ENCODE data around the gene PEX19.
"Not testable (repeated sequence)": the region's sequence is repeated elsewhere in the genome, so short reads cannot be mapped to it uniquely, and the experiment has no call there.

The PEX19 gene

GRCh38 chr1:160307118-160307791 is 22.3 kb upstream of the PEX19 start:
- H3K4me3 ChIP-seq (replicated peaks; ENCODE audit: low read depth, low read length): no peak overlapping the region
- no peak for DNase-seq (ENCODE audit: extremely low read depth, insufficient read length)
- no peak for TF ChIP-seq CTCF (IDR thresholded peaks at IDR 0.05; ENCODE audit: insufficient read depth, low read length, poor library complexity, severe bottlenecking)
- no peaks in the 10 kb centered on the region for H3K27me3 ChIP-seq (replicated peaks; ENCODE audit: control insufficient read depth, insufficient read depth, low read length)
- peaks cover 23% of the 10 kb centered on the region for H3K36me3 ChIP-seq (ENCODE audit: control insufficient read depth, insufficient read depth, low read length)

GRCh38 chr1:160300173-160300572 is 15.2 kb upstream of the PEX19 start:
- Histone ChIP-seq H3K36me3 (ENCODE audit: control insufficient read depth, insufficient read depth, low read length) (peaks cover 26% of the 10 kb centered on the region), H3K4me3 (replicated peaks; ENCODE audit: low read depth, low read length) (no peak overlapping the region), H3K27me3 (replicated peaks; ENCODE audit: control insufficient read depth, insufficient read depth, low read length) (no peaks in the 10 kb centered on the region)
- no peak for TF ChIP-seq CTCF (IDR thresholded peaks at IDR 0.05; ENCODE audit: insufficient read depth, low read length, poor library complexity, severe bottlenecking)
- no peak for DNase-seq (ENCODE audit: extremely low read depth, insufficient read length)

- TF ChIP-seq CTCF (IDR thresholded peaks at IDR 0.05; ENCODE audit: insufficient read depth, low read length, poor library complexity, severe bottlenecking): no peak
- no peak overlapping the region for H3K4me3 ChIP-seq (replicated peaks; ENCODE audit: low read depth, low read length)
- no peak for DNase-seq (ENCODE audit: extremely low read depth, insufficient read length)
- H3K27me3 ChIP-seq (replicated peaks; ENCODE audit: control insufficient read depth, insufficient read depth, low read length): no peaks in the 10 kb centered on the region
- peaks cover 54% of the 10 kb centered on the region for H3K36me3 ChIP-seq (ENCODE audit: control insufficient read depth, insufficient read depth, low read length)
Measured at GRCh38 chr1:160296036-160296435, 11.1 kb upstream of the PEX19 start.

GRCh38 chr1:160293020-160293968 is 8.4 kb upstream of the PEX19 start:
- H3K4me3 ChIP-seq (replicated peaks; ENCODE audit: low read depth, low read length): no peak overlapping the region
- H3K27me3 ChIP-seq (replicated peaks; ENCODE audit: control insufficient read depth, insufficient read depth, low read length): no peaks in the 10 kb centered on the region
- no peak for TF ChIP-seq CTCF (IDR thresholded peaks at IDR 0.05; ENCODE audit: insufficient read depth, low read length, poor library complexity, severe bottlenecking)
- H3K36me3 ChIP-seq (ENCODE audit: control insufficient read depth, insufficient read depth, low read length): peaks cover 60% of the 10 kb centered on the region
- no peak for DNase-seq (ENCODE audit: extremely low read depth, insufficient read length)

GRCh38 chr1:160291248-160292220 is 6.6 kb upstream of the PEX19 start:
- Histone ChIP-seq H3K27me3 (replicated peaks; ENCODE audit: control insufficient read depth, insufficient read depth, low read length) (no peaks in the 10 kb centered on the region), H3K4me3 (replicated peaks; ENCODE audit: low read depth, low read length) (no peak overlapping the region), H3K36me3 (ENCODE audit: control insufficient read depth, insufficient read depth, low read length) (peaks cover 52% of the 10 kb centered on the region)
- peak; percentile 30 for DNase-seq (ENCODE audit: extremely low read depth, insufficient read length)
- TF ChIP-seq CTCF (IDR thresholded peaks at IDR 0.05; ENCODE audit: insufficient read depth, low read length, poor library complexity, severe bottlenecking): peak; percentile 81

- H3K4me3 ChIP-seq (replicated peaks; ENCODE audit: low read depth, low read length); H3K27me3 ChIP-seq (replicated peaks; ENCODE audit: control insufficient read depth, insufficient read depth, low read length); DNase-seq (ENCODE audit: extremely low read depth, insufficient read length): not testable (repeated sequence)
- peaks cover 26% of the 10 kb centered on the region for H3K36me3 ChIP-seq (ENCODE audit: control insufficient read depth, insufficient read depth, low read length)
Measured at GRCh38 chr1:160287769-160288168, 2.8 kb upstream of the PEX19 start.
